ENCODE data around the gene SERPINB10. TPM values are rescaled to one million over a fixed set of nuclear protein-coding genes. Genes with fewer than 3 reads are reported as not detected.

The SERPINB10 gene
- total and polyA plus RNA-seq, 9 of the 15 experiments (the other 6 are each of a cell fraction or from before 2014, with no cell fraction given), result not detected

GRCh38 chr18:63960891-63961290 lies 53.1 kb downstream of the SERPINB10 start (continued):
- TF ChIP-seq ZNF217 (CRISPR knock-in tag; IDR thresholded peaks at IDR 0.05) (no peak), NCOA6 (IDR thresholded peaks at IDR 0.05) (no peak), BRD9 (IDR thresholded peaks at IDR 0.05; ENCODE audit: low read depth, partially characterized antibody) (no peak), RFX5 (IDR thresholded peaks at IDR 0.05; ENCODE audit: low read depth, low read length) (no peak), FOXA1 (IDR thresholded peaks at IDR 0.05; ENCODE audit: borderline replicate concordance) (no peak), ZBTB2 (IDR thresholded peaks at IDR 0.05) (no peak), ZBTB33 (CRISPR knock-in tag; IDR thresholded peaks at IDR 0.05) (no peak)

- H3K36me3 ChIP-seq (ENCODE audit: control insufficient read depth, insufficient read depth, low read length), result no peaks in the 10 kb centered on the region
- no peak overlapping the region for H3K4me3 ChIP-seq
- H3K9ac ChIP-seq (ENCODE audit: insufficient read depth in 1 of 2, low read depth in 2 of 2, low read length in 2 of 2), result no peak overlapping the region
- POLR2A ChIA-PET, result no interaction called here
- no peaks in the 10 kb centered on the region for H3K79me2 ChIP-seq (ENCODE audit: control insufficient read depth, insufficient read depth, low read length)
- no peaks in the 10 kb centered on the region for H3K4me1 ChIP-seq (replicated peaks in 1 of 2; ENCODE audit: control insufficient read depth in 2 of 2, insufficient read depth in 2 of 2, low read length in 2 of 2)
- in situ Hi-C loops (cut with MboI) (no loop called here), intact Hi-C loops (cut with micrococcal nuclease) (no loop called here)
- H4K20me1 ChIP-seq (replicated peaks; ENCODE audit: control insufficient read depth, insufficient read depth, low read length), result no peaks in the 10 kb centered on the region
- CTCF ChIA-PET (ENCODE audit: low intra/inter-chr PET ratio), result no interaction called here
- H3K27me3 ChIP-seq (ENCODE audit: control insufficient read depth in 2 of 2, insufficient read depth in 2 of 2, low read length in 2 of 2), result no peaks in the 10 kb centered on the region
- no peaks in the 10 kb centered on the region for H3K9me3 ChIP-seq (replicated peaks; ENCODE audit: control insufficient read depth, insufficient read depth, low read depth, low read length)
- no peak overlapping the region for H2AFZ ChIP-seq (ENCODE audit: low read depth, low read length)
- WGBS (ENCODE audit: insufficient coverage, low coverage, missing lambda C conversion rate), result 4% methylated on average over 4 of the region's 5 CpGs
- no peak overlapping the region for H3K27ac ChIP-seq (ENCODE audit: extremely low read depth, low read depth, low read length)
- DNase-seq (ENCODE audit: extremely low read depth in 1 of 4, low spot score in 3 of 4), result no peak
- BruUV-seq (replicated peaks), result no TSS peak
- H3K4me2 ChIP-seq (ENCODE audit: insufficient read depth, low read length), result no peak overlapping the region
- no peak for FAIRE-seq
- no peak for ATAC-seq
- no peaks in the 10 kb centered on the region for H3K9me1 ChIP-seq (ENCODE audit: control insufficient read depth, insufficient read depth, low read length)
- TF ChIP-seq CHD1 (IDR thresholded peaks at IDR 0.05; ENCODE audit: low read length) (no peak), UBTF (IDR thresholded peaks at IDR 0.05; ENCODE audit: borderline replicate concordance in 1 of 2, low read depth in 2 of 2, low read length in 2 of 2) (no peak), KDM4B (IDR thresholded peaks at IDR 0.05; ENCODE audit: borderline replicate concordance in 2 of 2, low read depth in 1 of 2) (no peak), TEAD1 (CRISPR knock-in tag; IDR thresholded peaks at IDR 0.05) (no peak), MCM7 (IDR thresholded peaks at IDR 0.05) (no peak), ZNF655 (CRISPR knock-in tag; IDR thresholded peaks at IDR 0.05) (no peak)
These were observed 53.8 kb downstream of the SERPINB10 start for GRCh38 chr18:63961435-63961980.
